ENCODE results near the gene MDGA2. TPM values are rescaled to one million over a fixed set of nuclear protein-coding genes. Genes with fewer than 3 reads are reported as not detected.

MDGA2 gene
- total and polyA plus RNA-seq, 8 donors, result 0.14 to 2.9 TPM; not detected in 6

DNA sequence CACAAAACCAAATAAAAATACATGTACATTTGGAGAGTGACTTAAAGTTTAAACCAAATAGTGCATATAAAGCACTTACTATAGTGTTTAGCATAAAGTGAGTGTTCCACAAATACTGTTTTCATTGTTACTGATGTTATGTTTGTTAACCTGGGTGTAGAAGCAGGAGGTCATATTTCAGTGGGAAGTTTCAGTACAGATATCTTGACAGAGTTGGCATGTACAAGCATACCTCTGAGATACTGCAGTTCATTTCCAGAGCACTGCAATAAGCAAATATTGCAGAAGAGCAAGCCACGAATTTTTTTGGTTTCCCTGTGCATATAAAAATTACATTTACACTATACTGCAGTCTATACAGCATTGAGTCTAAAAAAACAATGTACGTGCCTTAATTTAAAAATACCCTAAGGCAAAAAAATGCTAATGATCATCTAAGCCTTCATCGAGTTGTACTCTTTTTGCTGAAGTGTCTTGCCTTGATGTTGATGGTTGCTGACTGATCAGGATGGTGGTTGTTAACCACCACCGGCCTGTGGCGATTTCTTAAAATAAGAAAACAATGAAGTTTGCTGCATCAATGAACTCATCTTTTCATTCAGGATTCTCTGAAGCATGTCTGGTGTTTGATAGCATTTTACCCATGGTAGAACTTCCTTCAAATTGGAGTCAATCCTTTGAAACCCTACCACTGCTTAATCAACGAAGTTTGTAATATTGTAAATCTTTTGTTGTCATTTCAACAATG lies 662.7 kb downstream of the MDGA2 start:
- Histone ChIP-seq H3K27ac (no peak overlapping the region), H3K4me3 (no peak overlapping the region), H3K36me3 (no peaks in the 10 kb centered on the region), H3K27me3 (no peaks in the 10 kb centered on the region), H3K9me3 (no peaks in the 10 kb centered on the region), H3K4me1 (no peaks in the 10 kb centered on the region)
- intact Hi-C loops (cut with DNase I; ENCODE audit: low total_unique reads), result no loop called here
- TF ChIP-seq POLR2AphosphoS5 (IDR thresholded peaks at IDR 0.05) (no peak), EP300 (IDR thresholded peaks at IDR 0.05) (no peak), POLR2A (IDR thresholded peaks at IDR 0.05) (no peak)
- TF ChIP-seq, protein P1, sequence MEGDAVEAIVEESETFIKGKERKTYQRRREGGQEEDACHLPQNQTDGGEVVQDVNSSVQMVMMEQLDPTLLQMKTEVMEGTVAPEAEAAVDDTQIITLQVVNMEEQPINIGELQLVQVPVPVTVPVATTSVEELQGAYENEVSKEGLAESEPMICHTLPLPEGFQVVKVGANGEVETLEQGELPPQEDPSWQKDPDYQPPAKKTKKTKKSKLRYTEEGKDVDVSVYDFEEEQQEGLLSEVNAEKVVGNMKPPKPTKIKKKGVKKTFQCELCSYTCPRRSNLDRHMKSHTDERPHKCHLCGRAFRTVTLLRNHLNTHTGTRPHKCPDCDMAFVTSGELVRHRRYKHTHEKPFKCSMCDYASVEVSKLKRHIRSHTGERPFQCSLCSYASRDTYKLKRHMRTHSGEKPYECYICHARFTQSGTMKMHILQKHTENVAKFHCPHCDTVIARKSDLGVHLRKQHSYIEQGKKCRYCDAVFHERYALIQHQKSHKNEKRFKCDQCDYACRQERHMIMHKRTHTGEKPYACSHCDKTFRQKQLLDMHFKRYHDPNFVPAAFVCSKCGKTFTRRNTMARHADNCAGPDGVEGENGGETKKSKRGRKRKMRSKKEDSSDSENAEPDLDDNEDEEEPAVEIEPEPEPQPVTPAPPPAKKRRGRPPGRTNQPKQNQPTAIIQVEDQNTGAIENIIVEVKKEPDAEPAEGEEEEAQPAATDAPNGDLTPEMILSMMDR (IDR thresholded peaks at IDR 0.05), result no peak
- peak in 1 of 2 donors; percentile 25 for DNase-seq
- WGBS, 5 donors, result 50 to 64% (median 62%) methylated on average over 6 of the region's 6 CpGs

DNA sequence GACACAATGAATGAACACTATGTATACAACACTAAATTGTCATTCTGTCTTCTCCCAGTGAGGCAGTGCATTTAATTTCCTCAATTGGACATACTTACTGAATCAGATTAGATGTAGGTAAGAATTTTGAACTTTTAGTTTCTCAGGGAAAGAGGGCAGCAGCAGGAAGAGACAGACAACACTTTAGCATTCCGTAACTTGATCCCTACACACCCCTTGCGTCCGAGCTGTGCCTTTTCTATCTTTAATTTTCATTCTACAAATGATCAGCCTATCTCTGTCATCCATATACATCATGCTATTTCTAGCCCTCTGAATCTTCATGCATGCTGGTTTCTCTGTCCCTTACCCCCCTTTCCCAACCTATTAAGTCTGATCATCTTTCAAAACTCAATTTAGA lies 665.8 kb downstream of the MDGA2 start:
- Histone ChIP-seq H3K4me3 (no peak overlapping the region), H3K27me3 (no peaks in the 10 kb centered on the region), H3K4me1 (no peaks in the 10 kb centered on the region), H3K9me3 (no peaks in the 10 kb centered on the region), H3K36me3 (no peaks in the 10 kb centered on the region), H3K27ac (no peak overlapping the region)
- TF ChIP-seq, protein P1 (IDR thresholded peaks at IDR 0.05), result no peak
- no peak for TF ChIP-seq POLR2AphosphoS5 (IDR thresholded peaks at IDR 0.05)
- TF ChIP-seq EP300 (IDR thresholded peaks at IDR 0.05), result no peak
- no peak for TF ChIP-seq POLR2A (IDR thresholded peaks at IDR 0.05)
- no peak for DNase-seq
- intact Hi-C loops (cut with DNase I; ENCODE audit: low total_unique reads), result no loop called here
- WGBS, 5 donors, result 68 to 86% (median 77%) methylated on average over 3 of the region's 3 CpGs

DNA sequence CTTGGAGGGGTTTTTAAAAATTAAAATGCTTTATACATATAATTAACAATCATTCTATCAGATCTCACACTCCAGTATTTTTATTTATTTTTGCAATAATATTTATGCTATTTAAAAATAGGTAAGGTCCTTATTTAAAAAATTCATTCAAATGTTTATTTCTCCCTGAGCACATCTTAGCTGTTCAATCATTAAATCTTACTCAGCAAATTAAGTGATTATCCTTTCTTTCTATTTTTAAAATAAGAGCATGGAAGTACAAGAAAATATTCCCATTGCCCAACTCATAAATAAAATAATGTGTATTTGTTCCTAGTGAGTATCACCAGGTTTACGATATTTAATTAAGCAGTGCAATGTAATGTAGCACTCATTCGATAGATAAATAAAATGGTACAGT lies 666.7 kb downstream of the MDGA2 start:
- H3K4me1 ChIP-seq, result no peaks in the 10 kb centered on the region
- no peak overlapping the region for H3K27ac ChIP-seq
- no peak overlapping the region for H3K4me3 ChIP-seq
- H3K27me3 ChIP-seq, result no peaks in the 10 kb centered on the region
- intact Hi-C loops (cut with DNase I; ENCODE audit: low total_unique reads), result no loop called here
- TF ChIP-seq POLR2AphosphoS5 (IDR thresholded peaks at IDR 0.05) (no peak), EP300 (IDR thresholded peaks at IDR 0.05) (no peak)
- TF ChIP-seq, protein P1 (IDR thresholded peaks at IDR 0.05), result no peak
- H3K9me3 ChIP-seq, result no peaks in the 10 kb centered on the region
- no peaks in the 10 kb centered on the region for H3K36me3 ChIP-seq
- no peak for DNase-seq
- WGBS, 5 donors, result 93 to 99% (median 95%) methylated on average over 2 of the region's 2 CpGs

DNA sequence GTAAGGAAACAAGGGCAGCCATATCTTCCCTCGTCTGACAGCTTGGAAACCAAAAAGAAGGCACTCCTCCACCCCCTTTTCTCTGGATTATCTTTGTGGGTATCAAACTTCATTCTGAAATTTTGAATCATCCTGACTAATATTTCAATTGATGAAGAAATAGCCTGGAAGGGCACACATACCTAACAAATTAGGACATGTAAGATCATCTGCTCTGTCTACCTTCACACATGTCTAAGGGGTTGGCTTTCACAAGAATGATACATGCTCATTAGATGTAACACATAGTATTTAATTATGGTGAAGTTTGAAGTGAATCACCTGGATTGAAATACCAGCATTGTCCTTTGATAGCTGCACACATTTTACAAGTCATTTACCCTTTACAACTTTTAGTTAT lies 675.7 kb downstream of the MDGA2 start:
- no peak overlapping the region for H3K27ac ChIP-seq
- no peak for TF ChIP-seq EP300 (IDR thresholded peaks at IDR 0.05)
- no peaks in the 10 kb centered on the region for H3K9me3 ChIP-seq
- intact Hi-C loops (cut with DNase I; ENCODE audit: low total_unique reads), result no loop called here
- H3K4me3 ChIP-seq, result no peak overlapping the region
- no peak for DNase-seq
- WGBS, 5 donors, result 63 to 73% (median 67%) methylated on average over 1 of the region's 1 CpG
- no peaks in the 10 kb centered on the region for H3K4me1 ChIP-seq
- H3K27me3 ChIP-seq, result no peaks in the 10 kb centered on the region
- H3K36me3 ChIP-seq, result no peaks in the 10 kb centered on the region

DNA sequence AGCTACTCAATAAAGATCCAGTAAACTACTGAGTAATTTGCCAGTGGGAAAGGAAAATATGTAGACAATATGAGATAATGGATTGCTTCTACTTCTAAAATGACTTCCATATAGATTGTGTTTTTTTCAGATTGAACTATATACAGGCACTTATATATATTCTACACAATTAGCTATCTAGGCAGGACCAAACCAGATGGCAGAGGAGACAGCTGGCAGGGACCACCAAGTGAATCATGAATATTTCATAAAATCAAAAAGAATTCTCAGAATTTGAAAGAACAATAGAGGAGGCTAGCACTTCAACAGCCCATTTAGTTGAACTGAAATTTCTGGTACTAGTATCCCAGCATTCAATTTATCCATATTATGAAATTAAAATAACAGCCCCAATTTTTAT lies 685.8 kb downstream of the MDGA2 start:
- intact Hi-C loops (cut with DNase I; ENCODE audit: low total_unique reads), result no loop called here
- Histone ChIP-seq H3K9me3 (no peaks in the 10 kb centered on the region), H3K4me3 (no peak overlapping the region), H3K4me1 (no peaks in the 10 kb centered on the region), H3K36me3 (no peaks in the 10 kb centered on the region), H3K27ac (no peak overlapping the region), H3K27me3 (no peaks in the 10 kb centered on the region)
- DNase-seq, result no peak
- TF ChIP-seq, protein P1 (IDR thresholded peaks at IDR 0.05), result no peak
- TF ChIP-seq EP300 (IDR thresholded peaks at IDR 0.05) (no peak), POLR2AphosphoS5 (IDR thresholded peaks at IDR 0.05) (no peak), POLR2A (IDR thresholded peaks at IDR 0.05) (no peak)

All from stomach (tissue), 9 donors.